Endothelial cell of hepatic sinusoid (primary cell): ENCODE data around the gene CARD11.

Source experiments
- in situ Hi-C: cut with HindIII; loops from 2 replicates; pipeline ENCODE4 v1.10.0; 2017; ENCODE audit warnings: low sequenced_read_pairs

CARD11 gene

GRCh38 chr7:2892549-2892948 is 151.1 kb downstream of the CARD11 start:
- in situ Hi-C loops: no loop called here

- in situ Hi-C loops: no loop called here
These were observed 155.9 kb downstream of the CARD11 start for GRCh38 chr7:2887816-2888215.

GRCh38 chr7:2886900-2887299 is 156.8 kb downstream of the CARD11 start:
- in situ Hi-C loops: no loop called here

GRCh38 chr7:2886391-2886790 is 157.3 kb downstream of the CARD11 start:
- in situ Hi-C loops: no loop called here

GRCh38 chr7:2884161-2884560 is 159.5 kb downstream of the CARD11 start:
- in situ Hi-C loops: no loop called here

- in situ Hi-C loops: no loop called here
These were observed 160.6 kb downstream of the CARD11 start for GRCh38 chr7:2883101-2883500.

GRCh38 chr7:2882111-2882510 is 161.6 kb downstream of the CARD11 start:
- in situ Hi-C loops: no loop called here

GRCh38 chr7:2880874-2881533 is 162.7 kb downstream of the CARD11 start:
- in situ Hi-C loops: no loop called here

GRCh38 chr7:2880051-2880450 is 163.6 kb downstream of the CARD11 start:
- in situ Hi-C loops: no loop called here

- in situ Hi-C loops: no loop called here
These were observed 164.3 kb downstream of the CARD11 start for GRCh38 chr7:2879354-2879753.

GRCh38 chr7:2878306-2878705 is 165.4 kb downstream of the CARD11 start:
- in situ Hi-C loops: no loop called here

- in situ Hi-C loops: no loop called here
These were observed 167.5 kb downstream of the CARD11 start for GRCh38 chr7:2876031-2876731.

GRCh38 chr7:2873686-2874551 is 169.7 kb downstream of the CARD11 start:
- in situ Hi-C loops: no loop called here

GRCh38 chr7:2873146-2873545 is 170.5 kb downstream of the CARD11 start:
- in situ Hi-C loops: no loop called here

GRCh38 chr7:2872296-2872874 is 171.3 kb downstream of the CARD11 start:
- in situ Hi-C loops: no loop called here

- in situ Hi-C loops: no loop called here
These were observed 173.2 kb downstream of the CARD11 start for GRCh38 chr7:2870471-2870931.

- in situ Hi-C loops: loop anchor here (5.0 to 10.0 kb wide), 3 partner anchors 65 to 155 kb away; no protein-coding TSS in a partner anchor
These were observed 173.7 kb downstream of the CARD11 start for GRCh38 chr7:2869981-2870380.

- in situ Hi-C loops: loop anchor here (5.0 to 10.0 kb wide), 3 partner anchors 62 to 158 kb away; no protein-coding TSS in a partner anchor
These were observed 177.1 kb downstream of the CARD11 start for GRCh38 chr7:2866601-2867000.

GRCh38 chr7:2864999-2865670 is 178.5 kb downstream of the CARD11 start:
- in situ Hi-C loops: loop anchor here (5.0 to 10.0 kb wide), 3 partner anchors 60 to 160 kb away; no protein-coding TSS in a partner anchor
